Natural killer cell (primary cell): ENCODE data around the gene PRMT7. TPM values are rescaled to one million over a fixed set of nuclear protein-coding genes. Genes with fewer than 3 reads are reported as not detected.

Source experiments
- ATAC-seq, 3 donors: fragments of 150-1000 bp in 2 of 3; fragments of 200-7000 bp in 1 of 3; cut with Tn5 transposase; 1 replicate in 1 of 3; 2 replicates in 2 of 3; pipeline ENCODE4 v1.10.0; 2021; ENCODE audit warnings: mild to moderate bottlenecking in 2 of 3, moderate library complexity in 2 of 3
- DNase-seq, 2 donors: peaks; one replicate each; pipeline versions ENCODE4 v3.0.0 to v3.0.0-alpha.2; 2013 to 2021; ENCODE audit warnings: mixed read lengths in 1 of 2
- H3K27ac ChIP-seq: one replicate; pipeline ENCODE4 v1.5.1; 2013; ENCODE audit warnings: mild to moderate bottlenecking, low read length
- H3K27me3 ChIP-seq: one replicate; pipeline ENCODE4 v1.6.1; 2013; ENCODE audit warnings: low read length; ENCODE audit not compliant: control insufficient read depth, insufficient read depth
- H3K36me3 ChIP-seq: one replicate; pipeline ENCODE4 v1.6.1; 2013; ENCODE audit warnings: low read length; ENCODE audit not compliant: control insufficient read depth, insufficient read depth
- H3K4me1 ChIP-seq: one replicate; pipeline ENCODE4 v1.6.1; 2013; ENCODE audit warnings: low read length; ENCODE audit not compliant: control insufficient read depth, insufficient read depth
- H3K4me3 ChIP-seq: one replicate; pipeline ENCODE4 v1.5.1; 2013; ENCODE audit warnings: low read length
- H3K9me3 ChIP-seq: one replicate; pipeline ENCODE4 v1.6.1; 2013; ENCODE audit warnings: low read length; ENCODE audit not compliant: control insufficient read depth, insufficient read depth
- H3K27ac Mint-ChIP-seq, 2 donors: one replicate each; pipeline ENCODE4 v1.8.0; 2022; ENCODE audit warnings: mild to moderate bottlenecking in 2 of 2, mixed read lengths in 2 of 2, moderate library complexity in 1 of 2
- H3K27me3 Mint-ChIP-seq, 2 donors: one replicate each; pipeline ENCODE4 v1.8.0; 2022; ENCODE audit warnings: low read depth in 2 of 2, mixed read lengths in 2 of 2
- H3K36me3 Mint-ChIP-seq: one replicate; pipeline ENCODE4 v1.8.0; 2022; ENCODE audit warnings: mixed read lengths
- H3K4me1 Mint-ChIP-seq, 2 donors: one replicate each; pipeline ENCODE4 v1.8.0; 2022; ENCODE audit warnings: mixed read lengths in 2 of 2
- H3K4me3 Mint-ChIP-seq: one replicate; pipeline ENCODE4 v1.8.0; 2022; ENCODE audit warnings: mild to moderate bottlenecking, moderate library complexity, mixed read lengths
- H3K9me3 Mint-ChIP-seq, 2 donors: one replicate each; pipeline ENCODE4 v1.8.0; 2022; ENCODE audit warnings: mixed read lengths in 2 of 2
- WGBS: methylation state at CpG from one replicate; pipeline ENCODE4 v1.1.7; 2013; ENCODE audit warnings: missing lambda C conversion rate; ENCODE audit not compliant: insufficient coverage; 5-methylcytosine and 5-hydroxymethylcytosine counted together
- intact Hi-C: fragments of 100-400 bp; cut with micrococcal nuclease; formaldehyde crosslinking; loops from one replicate; pipeline ENCODE4 v1.14.2; 2022
- total RNA-seq, 4 donors: library from RNA; stranded (reverse); fragments of 120-200 nt in 1 of 4; gene quantifications; one replicate each; pipeline versions ENCODE4 v1.2.3 to v1.2.4, GENCODE V29; 2013 to 2022
- TF ChIP-seq, protein P1 (sequence below): fragments of 200-600 bp; IDR thresholded peaks from one replicate; pipeline ENCODE4 v1.8.0; 2022; ENCODE audit warnings: antibody characterized with exemption

The PRMT7 gene
- total RNA-seq, 3 donors from 2014 or later (not counting 1 experiment from before 2014, with no cell fraction given) = 60.7 to 84.7 (median 68.2) TPM

DNA sequence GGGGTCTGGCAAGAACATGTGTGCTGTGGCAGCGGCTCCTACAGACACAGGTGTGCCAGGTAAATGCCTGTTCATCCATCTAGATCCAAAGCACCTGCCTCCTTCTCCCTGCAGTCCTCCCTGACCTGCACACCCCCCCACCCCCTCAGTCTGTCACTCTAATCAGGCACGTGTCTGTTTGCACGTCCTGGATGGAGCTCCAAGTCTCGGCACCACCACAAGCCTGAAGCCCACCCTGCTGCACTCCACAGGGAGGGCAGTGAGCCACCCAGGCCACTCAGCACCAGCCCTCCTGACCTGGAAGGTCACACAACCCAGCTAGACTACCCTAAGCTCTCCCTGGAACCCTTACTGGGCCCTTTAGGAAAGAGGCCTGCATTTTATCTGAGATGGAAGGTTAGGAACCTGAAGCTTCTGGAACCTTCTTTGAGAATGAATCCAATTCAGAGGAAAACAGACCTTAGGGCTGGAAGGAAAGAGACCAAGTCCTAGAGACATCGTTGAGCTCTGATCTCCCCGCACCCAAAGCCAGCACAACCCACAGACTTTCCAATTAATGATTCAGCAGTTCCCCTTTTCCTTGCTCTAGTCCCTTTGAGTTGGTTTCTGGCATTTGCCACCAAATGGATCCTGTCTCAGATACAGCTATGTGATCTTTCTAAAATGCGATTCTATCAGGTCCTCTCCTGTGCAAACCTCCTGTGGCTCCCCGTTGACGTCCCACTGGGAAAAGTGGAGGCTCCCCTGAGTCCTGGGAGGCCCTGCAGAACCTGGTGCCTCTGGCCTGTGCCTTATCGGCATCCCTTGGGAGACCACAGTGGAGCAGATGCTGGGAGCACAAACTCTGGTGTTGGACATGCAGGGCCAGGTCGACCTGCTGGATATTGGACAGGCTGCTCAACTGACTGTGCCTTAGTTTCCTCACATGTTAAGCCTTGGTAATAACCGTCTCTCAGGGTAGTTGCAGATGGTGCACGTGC, 67.9 kb downstream of the PRMT7 start:
- no peak overlapping the region for H3K27ac Mint-ChIP-seq
- intact Hi-C loops = no loop called here
- no peak for ATAC-seq
- H3K36me3 Mint-ChIP-seq = no peaks in the 10 kb centered on the region
- H3K4me1 Mint-ChIP-seq = peaks cover 0 to 5% of the 10 kb centered on the region in 2 donors
- 76% methylated on average over 13 of the region's 13 CpGs for WGBS
- TF ChIP-seq, protein P1, sequence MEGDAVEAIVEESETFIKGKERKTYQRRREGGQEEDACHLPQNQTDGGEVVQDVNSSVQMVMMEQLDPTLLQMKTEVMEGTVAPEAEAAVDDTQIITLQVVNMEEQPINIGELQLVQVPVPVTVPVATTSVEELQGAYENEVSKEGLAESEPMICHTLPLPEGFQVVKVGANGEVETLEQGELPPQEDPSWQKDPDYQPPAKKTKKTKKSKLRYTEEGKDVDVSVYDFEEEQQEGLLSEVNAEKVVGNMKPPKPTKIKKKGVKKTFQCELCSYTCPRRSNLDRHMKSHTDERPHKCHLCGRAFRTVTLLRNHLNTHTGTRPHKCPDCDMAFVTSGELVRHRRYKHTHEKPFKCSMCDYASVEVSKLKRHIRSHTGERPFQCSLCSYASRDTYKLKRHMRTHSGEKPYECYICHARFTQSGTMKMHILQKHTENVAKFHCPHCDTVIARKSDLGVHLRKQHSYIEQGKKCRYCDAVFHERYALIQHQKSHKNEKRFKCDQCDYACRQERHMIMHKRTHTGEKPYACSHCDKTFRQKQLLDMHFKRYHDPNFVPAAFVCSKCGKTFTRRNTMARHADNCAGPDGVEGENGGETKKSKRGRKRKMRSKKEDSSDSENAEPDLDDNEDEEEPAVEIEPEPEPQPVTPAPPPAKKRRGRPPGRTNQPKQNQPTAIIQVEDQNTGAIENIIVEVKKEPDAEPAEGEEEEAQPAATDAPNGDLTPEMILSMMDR = no peak
- H3K4me1 ChIP-seq = peaks cover 9% of the 10 kb centered on the region
- H3K27me3 Mint-ChIP-seq = no peaks in the 10 kb centered on the region
- DNase-seq = no peak
- H3K9me3 ChIP-seq = no peaks in the 10 kb centered on the region
- H3K4me3 Mint-ChIP-seq = no peak overlapping the region
- H3K27ac ChIP-seq = no peak overlapping the region
- H3K9me3 Mint-ChIP-seq = no peaks in the 10 kb centered on the region
- no peaks in the 10 kb centered on the region for H3K36me3 ChIP-seq
- H3K27me3 ChIP-seq = no peaks in the 10 kb centered on the region
- no peak overlapping the region for H3K4me3 ChIP-seq

DNA sequence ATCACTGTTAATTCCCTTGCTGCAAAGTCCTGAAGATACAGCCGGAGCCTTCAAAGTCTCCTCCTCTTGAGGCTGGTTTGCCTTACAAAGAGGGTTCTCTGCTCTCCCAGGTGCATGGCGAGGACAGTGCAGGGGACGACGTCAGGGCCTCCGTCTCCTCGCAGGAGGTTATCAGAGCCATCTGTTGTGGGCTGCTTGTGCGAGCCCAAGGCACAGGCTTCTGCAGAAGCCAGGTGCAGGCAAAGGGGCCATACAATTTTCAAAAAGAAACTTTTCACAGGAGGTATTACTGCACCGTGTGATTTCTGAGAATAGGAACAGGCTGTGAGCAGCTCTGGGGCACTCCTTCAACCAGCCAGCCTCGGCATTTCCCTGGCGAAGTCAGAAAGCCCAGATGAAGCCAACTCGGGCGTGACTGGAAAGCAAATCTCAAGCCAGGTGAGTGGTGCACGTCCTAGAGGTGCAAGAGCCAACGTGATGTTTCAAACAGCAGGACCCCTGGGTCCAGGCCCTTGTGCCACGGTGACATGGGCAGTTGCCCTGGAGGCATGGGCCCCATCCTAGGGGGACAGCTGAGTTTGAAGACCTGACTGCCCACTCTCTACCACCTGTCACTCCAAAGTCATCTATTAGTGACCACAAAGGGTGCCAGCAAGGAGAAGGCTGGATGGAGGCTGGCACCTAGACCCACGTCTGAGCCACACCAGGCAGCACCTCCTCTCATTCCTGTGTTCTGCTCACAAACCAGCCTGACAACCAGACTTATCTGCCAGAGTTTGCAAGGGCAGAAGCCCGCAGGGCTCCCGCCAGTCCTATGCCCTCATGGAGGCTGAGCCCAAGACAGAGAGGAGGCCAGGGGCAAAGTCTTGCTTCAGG, 68.9 kb downstream of the PRMT7 start:
- H3K27me3 ChIP-seq = no peaks in the 10 kb centered on the region
- Mint-ChIP-seq H3K27me3 (no peaks in the 10 kb centered on the region), H3K27ac (no peak overlapping the region), H3K36me3 (no peaks in the 10 kb centered on the region), H3K4me3 (no peak overlapping the region), H3K4me1 (peaks cover 0 to 4% of the 10 kb centered on the region in 2 donors), H3K9me3 (no peaks in the 10 kb centered on the region)
- H3K9me3 ChIP-seq = no peaks in the 10 kb centered on the region
- WGBS = 60% methylated on average over 18 of the region's 18 CpGs
- no peak overlapping the region for H3K4me3 ChIP-seq
- H3K27ac ChIP-seq = no peak overlapping the region
- intact Hi-C loops = no loop called here
- DNase-seq = peak in 1 of 2 donors; percentile 41
- TF ChIP-seq, protein P1 = no peak
- H3K36me3 ChIP-seq = no peaks in the 10 kb centered on the region
- ATAC-seq = no peak
- peaks cover 11% of the 10 kb centered on the region for H3K4me1 ChIP-seq

DNA sequence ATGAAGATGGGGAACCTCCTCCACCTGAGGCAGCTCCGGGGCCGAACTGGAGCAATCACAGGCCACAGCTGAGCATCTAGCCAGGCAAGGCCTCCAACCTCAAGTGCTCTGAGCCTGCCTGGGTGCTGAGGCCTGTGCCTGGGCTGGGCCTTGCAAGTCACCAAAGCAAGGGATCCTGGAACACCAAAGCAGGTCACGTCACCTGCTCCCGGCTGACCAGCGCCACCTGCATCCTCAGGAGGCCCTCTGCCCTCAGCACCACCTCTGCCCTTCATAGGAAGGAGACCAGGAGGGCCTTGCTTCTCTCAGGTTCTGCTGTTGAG, 69.5 kb downstream of the PRMT7 start:
- Histone ChIP-seq H3K9me3 (no peaks in the 10 kb centered on the region), H3K4me3 (no peak overlapping the region), H3K4me1 (peaks cover 13% of the 10 kb centered on the region), H3K36me3 (no peaks in the 10 kb centered on the region), H3K27ac (no peak overlapping the region), H3K27me3 (no peaks in the 10 kb centered on the region)
- Mint-ChIP-seq H3K36me3 (no peaks in the 10 kb centered on the region), H3K9me3 (no peaks in the 10 kb centered on the region), H3K27ac (no peak overlapping the region), H3K4me3 (no peak overlapping the region), H3K27me3 (no peaks in the 10 kb centered on the region), H3K4me1 (peaks cover 0 to 4% of the 10 kb centered on the region in 2 donors)
- TF ChIP-seq, protein P1 = no peak
- intact Hi-C loops = no loop called here
- 82% methylated on average over 5 of the region's 5 CpGs for WGBS
- ATAC-seq = no peak
- DNase-seq = no peak
